Stimulated activated CD8-positive, alpha-beta memory T cell treated with anti-CD3 and anti-CD28 coated beads, Interleukin-7, amount 100 ng/mL, for 1 hour (primary cell): ENCODE results near the gene ID1.
"Not testable (repeated sequence)": the region's sequence is repeated elsewhere in the genome, so short reads cannot be mapped to it uniquely, and the experiment has no call there.

Experiments
- DNase-seq, 2 donors: peaks; one replicate each; pipeline ENCODE4 v3.0.0-alpha.2; 2020; ENCODE audit warnings: low read depth in 2 of 2

Gene ID1

DNA sequence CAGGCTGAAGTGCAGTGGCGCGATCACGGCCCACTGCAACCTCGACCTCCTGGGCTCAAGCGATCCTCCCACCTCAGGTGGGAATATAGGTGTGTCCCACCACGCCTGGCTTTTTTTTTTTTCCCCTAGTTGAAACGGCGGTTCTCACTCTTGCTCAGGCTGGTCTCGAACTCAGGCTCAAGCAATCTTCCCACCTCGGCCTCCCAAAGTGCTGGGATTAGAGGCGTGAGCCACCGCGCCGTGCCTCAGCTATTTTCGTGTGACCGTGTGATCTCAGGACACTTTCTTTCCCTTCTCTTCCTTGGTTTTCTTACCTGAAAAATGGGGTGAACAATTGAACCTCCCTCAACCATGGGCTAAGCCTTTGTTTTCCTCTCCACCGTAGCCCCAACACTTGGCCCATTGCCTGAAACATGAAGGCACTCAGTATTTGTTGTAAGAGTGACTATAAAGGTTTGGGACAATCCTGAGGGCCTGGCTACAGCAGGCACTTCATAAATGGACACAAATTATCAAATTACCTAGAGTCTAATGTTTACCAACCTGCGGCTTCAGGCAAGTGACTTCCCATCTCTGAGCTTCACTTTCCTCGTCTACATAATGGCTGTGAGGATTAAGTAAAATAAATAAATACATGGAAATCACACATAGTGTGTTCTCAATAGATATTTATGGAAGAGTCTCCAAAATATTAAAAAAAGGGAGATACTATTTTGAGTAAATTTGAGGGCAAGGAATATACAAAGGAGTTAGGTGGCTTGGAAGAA lies 31.4 kb upstream of the ID1 start:
- no peak for DNase-seq

- not testable (repeated sequence) for DNase-seq
Measured at GRCh38 chr20:31574986-31575385, 30.1 kb upstream of the ID1 start.

GRCh38 chr20:31576751-31577150 lies 28.3 kb upstream of the ID1 start:
- no peak for DNase-seq

- DNase-seq: no peak
Measured at GRCh38 chr20:31577194-31577593, 27.9 kb upstream of the ID1 start.

DNA sequence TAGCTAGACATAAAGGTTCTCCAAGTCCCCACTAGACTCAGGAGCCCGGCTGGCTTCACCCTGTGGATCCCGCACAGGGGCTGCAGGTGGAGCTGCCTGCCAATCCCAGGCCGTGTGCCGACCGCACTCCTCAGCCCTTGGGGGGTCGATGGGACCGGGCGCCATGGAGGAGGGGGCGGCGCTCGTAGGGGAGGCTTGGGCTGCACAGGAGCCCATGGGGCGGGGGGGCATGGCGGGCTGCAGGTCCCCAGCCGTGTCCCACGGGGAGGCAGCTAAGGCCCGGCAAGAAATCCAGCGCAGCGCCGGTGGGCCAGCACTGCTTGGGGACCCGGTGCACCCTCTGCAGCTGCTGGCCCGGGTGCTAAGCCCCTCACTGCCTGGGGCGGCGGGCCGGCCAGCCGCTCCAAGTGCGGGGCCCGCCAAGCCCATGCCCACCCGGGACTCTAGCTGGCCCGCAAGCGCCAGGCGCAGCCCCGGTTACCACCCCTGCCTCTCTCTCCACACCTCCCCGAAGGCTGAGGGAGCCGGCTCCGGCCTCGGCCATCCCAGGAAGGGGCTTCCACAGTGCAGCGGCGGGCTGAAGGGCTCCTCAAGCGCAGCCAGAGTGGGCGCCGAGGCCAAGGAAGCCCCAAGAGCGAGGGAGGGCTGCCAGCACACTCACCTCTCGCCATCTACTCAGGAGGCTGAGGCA lies 26.5 kb upstream of the ID1 start:
- DNase-seq: no peak

DNA sequence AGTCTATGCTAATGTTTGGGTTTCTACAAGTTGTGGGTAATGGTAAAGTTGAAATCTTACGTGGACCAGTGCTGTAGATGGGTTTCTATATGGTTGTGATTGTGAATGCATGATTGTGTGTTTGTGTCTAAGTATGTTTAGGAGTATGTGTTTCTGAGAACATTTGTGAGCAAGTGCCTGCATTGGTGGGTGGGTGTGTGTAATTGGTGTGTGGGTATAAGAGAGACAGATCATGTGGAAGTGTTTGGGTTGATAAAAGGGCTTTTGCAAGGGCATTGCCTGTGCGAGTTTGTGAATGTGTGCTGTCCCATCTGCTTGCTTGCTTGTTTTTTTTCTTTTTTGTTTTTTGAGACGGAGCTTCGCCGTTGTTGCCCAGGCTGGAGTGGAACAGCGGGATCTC lies 25.8 kb upstream of the ID1 start:
- no peak for DNase-seq

DNA sequence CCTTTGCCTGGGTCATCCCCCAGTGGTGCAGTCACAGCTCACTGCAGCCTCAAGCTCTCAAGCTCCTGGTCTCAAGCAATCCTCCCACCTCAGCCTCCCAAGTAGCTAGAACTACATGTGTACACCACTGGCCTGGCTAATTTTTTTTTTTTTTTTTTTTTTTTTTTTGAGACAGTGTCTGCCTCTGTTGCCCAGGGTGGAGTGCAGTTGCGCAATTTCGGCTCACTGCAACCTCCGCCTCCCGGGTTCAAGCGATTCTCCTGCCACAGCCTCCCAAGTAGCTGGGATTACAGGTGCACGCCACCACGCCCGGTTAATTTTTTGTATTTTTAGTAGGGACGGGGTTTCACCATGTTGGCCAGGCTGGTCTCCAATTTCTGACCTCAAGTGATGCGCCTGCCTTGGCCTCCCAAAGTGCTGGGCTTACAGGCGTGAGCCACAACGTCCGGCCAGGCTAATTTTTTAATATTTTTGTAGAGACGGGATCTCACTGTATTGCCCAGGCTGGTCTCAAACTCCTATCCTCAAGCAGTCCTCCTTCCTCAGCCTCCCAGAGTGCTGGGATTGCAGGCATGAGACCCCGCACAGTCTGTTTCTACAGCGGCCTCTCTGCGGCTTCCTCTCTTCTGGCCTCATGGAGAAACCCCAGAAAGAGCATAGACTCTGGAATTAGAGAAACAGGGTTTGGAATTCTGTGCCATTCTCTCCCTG lies 25.0 kb upstream of the ID1 start:
- not testable (repeated sequence) for DNase-seq

- DNase-seq: no peak
Measured at GRCh38 chr20:31580706-31581105, 24.4 kb upstream of the ID1 start.

DNA sequence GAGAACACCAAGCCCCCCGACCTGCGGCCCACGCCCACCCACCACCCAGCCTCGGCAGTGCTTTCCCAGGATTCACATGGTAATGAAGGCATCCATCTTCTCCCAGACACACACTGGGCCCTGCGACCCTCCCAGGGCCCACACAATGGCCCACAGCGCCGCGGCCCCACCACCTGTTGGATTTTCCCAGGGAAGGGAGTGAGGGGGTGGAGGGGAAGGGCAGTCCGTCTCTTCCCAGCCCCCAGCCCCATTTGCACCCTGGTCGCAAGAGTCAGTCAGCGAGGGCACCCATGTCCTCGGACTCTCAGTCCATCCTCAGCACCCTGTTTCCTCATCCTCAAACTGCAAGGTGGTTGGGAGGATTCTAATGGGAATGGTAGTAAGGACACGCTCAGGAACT lies 23.7 kb upstream of the ID1 start:
- no peak for DNase-seq

DNA sequence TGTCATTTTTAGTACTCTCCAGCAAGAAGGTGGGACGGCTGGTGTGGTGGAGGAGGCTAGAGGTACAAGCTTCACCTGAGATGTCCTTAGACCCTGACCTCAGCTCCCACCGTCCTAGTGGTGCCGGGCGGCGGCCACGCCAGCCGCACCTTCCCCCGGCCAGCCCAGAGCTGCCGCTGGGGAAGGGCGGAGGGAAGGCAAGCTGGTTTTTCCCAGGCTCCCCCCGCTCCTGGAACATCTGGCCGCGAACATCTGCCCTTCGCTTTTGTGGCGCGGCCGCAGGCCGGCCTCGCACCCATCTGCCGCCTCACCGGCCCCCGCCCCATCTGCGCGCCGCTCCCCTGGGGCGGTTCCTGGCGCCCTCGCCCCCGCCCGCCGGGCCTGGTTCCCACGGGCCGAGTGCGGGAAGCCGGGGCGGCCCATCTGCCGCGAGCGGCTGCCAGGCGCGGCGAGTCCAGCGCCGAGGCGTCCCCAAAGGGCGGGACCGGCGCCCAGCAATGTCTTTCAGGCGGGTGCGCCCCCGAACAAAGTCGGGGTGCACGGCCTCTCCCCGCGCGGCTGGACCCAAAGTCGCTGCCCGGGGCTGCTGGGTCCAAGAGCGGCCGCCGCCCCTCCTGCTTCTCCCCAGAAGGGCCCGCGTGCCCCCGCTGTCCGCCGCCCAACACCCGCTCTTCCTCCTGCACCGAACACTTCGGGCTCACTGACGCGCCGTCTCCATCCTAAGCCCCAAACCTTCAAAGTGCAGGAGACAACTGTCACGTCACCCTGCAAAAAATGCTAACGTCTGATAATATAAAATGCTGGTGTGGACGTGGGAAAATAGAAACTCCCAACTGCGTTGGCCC lies 17.3 kb upstream of the ID1 start:
- no peak for DNase-seq

DNA sequence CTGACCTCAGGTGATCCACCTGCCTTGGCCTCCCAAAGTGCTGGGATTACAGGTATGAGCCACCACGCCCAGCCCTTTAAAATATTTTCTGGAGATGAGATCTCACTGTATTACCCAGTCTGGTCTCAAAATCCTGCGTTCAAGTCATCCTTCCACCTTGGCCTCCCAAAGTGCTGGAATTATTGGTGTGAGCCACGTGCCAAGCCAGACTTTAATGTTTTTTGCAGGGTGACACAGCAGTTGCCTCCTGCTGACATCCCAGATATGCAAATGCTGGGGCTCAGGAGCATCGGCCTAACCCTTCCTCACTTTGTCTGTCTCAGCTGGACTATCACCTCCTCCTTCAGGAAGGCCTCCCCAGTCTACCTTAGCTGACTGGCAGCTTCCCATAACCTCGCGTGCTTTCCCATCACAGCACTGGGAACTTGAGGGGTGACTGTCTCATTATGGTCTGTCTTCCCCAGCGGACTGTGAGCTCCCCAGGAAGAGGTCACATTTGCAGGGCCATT lies 14.3 kb upstream of the ID1 start:
- no peak for DNase-seq

DNA sequence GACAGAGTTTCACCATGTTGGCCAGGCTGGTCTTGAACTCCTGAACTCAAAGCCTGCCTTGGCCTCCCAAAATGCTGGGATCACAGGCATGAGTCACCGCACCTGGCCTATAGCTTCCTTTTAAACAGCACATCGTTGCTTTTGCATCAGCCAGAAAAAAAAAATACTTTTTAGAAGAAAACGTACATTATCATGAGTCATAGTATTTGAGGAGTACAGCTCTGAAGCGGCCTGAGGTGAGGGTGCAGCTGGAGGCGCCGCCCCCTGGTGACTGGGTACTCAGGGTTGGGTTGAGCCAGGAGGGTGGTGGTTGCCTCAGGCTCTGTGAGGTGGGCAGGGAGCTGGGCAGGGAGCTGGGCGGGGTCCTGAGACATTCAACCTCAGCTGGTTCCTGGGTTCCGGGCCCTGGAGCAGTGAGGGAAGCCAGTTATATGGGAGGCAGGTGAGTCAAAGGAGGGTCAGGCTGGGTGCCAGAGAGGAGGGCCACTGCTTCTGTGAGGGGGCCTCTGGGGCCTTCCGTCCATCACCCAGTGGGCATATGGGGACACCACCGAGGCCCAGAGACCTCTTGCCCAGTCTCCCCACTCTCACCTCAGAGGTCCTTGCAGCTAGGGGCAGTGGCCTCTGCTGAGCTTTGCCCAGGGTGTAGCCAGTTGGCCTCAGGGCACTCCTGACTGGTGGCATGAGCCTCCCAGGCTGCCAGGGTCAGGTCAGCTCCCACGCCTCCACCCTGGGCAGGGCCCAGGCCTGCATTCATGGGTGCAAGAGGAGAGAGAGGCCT lies 11.7 kb upstream of the ID1 start:
- no peak for DNase-seq

DNA sequence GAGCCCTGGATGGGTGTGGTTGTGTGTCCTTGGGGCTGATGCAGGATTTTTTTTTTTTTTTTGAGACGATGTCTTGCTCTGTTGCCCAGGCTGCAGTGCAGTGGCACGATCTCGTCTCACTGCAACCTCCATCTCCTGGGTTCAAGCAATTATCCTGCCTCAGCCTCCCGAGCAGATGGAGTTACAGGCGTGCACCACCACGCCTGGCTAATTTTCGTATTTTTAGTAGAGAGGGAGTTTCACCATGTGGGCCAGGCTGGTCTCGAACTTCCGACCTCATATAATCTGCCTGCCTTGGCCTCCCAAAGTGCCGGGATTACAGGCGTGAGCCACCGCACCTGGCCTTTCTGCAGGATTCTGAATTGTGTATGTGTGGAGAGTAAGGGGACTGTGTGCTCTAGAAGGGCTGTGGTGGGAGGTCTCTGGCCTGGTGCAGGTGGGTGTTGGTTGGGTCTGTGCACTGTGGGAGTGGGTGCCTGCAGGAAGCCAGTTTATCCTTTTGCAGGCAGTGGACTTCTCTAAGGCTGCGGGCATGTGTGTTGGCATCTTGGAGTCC lies 11.0 kb upstream of the ID1 start:
- DNase-seq: no peak

DNA sequence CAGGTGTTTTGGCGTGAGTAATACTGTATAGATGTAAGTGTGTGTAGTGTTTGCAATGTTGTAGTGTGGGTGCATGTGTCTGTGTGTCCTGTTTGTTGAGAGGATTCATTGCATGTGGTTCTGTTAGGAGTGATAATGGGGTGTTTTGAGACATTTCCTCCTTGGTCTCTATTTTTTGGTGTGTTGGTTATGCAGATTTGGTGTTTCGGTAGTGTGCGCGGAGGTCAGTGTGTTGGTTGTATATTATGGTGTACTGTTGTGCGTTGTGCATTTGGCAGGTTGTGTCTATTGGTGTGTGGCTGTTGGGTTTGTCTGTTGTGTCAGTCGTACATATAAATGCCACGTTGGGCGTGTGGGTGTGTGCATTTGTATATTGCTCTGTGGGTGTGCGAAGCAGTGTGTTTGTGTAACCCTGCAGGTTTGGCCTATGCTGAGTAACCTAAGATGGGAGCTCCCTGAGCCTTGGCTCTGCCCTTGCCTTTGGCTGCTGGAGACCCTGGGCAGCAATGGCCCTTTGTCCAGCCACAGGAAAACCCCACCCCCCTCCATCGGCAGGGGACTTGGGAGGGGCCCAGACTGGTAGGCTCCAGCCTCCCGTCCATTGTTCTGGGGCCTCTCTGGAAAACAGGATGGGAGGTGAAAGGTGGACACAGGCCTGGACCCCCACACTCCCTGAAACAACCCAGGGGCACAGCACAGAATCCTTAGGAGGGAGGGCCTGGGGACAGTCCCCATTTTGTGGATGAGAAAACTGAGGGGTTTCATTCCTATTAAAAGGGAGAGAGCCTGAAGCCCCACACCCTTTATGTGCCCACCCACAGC lies 10.3 kb upstream of the ID1 start:
- DNase-seq: no peak

- no peak for DNase-seq
Measured at GRCh38 chr20:31595380-31595653, 9.8 kb upstream of the ID1 start.

DNA sequence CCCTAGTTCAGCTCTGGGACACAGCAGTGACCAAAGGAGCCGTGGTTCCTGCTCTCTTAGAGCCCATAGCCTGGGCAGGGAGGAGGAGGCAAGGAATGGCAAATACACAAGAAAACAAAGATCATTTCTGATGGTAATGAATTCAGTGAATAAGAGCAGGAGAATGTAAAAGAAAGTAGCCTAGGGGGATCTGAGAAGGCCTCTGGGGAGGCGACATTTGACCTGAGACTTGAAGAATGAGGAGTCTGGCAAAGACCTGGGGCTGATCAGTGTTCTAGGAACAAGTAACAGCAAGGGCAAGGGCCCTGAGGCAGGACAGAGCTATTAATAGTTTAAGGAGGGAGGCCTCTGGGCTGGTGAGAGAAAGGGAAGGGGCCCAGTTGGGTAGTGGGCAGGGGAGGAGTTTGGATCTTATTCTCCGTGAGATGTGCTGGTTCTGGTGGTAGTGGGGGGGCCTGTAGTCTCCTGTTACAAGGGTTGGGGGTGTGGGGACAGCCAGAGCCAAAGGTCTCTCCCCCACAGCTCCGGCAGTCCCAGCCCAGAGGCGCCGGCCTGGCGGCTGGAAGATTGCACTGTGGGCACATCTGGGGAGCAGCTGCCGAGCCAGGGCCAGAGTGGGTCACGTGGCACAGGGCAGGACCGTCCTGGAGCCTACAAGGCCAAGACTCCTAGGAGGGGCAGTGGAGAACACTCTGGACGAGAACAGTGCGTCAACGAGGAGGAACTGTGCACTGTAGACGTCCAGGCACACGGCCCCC lies 9.3 kb upstream of the ID1 start:
- DNase-seq: no peak

DNA sequence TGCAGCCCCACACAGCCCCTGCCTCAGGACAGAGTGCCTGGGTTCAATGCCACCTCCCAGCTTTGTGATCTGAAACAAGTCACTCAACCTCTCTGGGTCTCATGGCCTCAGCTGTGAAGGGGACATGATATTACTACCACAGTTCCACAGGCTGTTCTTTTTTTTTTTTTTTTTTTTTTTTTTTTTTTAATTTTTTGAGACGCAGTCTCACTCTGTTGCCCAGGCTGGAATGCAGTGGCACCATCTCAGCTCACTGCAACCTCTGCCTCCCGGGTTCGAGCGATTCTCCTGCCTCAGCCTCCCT lies 8.7 kb upstream of the ID1 start:
- not testable (repeated sequence) for DNase-seq

DNA sequence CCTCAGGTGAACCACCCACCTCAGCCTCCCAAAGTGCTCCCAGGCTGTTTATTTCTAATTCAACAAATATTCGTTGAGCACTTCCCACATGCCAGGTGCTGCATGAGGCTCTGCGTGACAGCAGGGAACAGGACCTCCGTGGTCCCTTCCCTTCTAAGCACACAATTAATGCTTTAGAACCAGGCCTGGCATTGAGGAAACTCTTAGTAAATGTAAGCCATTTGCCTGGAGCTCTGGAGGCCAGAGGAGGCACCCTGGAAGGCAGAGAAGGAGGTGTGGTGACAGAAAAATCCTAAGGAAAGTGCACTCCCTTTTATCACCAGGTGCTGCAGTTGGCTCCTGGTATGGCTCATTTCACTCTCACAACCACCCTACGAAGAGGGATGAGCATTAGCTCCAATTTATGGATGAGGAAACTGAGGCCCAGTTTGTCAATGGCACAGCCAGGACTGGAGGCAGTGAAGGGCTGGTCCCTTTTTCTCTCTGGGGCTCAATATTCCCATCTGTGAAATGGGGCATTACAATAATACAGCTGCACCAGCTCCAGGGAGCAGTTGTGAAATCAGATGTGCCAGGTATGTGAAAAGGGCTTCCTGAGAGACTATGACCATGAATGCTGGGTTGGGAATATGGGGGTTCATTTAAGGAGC lies 8.1 kb upstream of the ID1 start:
- DNase-seq: no peak

DNA sequence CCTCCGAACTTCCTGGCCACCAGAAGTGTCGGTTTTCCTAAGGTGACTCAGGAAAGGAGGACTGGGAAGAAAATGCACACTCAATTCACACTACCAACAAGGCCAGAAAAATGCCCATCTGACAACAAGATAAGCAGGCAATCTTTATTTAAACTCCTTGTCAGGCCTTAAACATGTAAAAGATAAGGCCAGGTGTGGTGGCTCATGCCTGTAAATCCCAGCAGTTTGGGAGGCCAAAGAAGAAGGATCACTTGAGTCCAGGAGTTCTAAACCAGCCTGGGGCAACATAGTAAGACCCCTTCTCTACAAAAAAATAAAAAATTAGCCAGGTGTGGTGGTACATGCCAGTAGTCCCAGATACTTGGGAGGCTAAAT lies 7.6 kb upstream of the ID1 start:
- DNase-seq: no peak
